Measurements from ENCODE around the gene SLC9A5.

Gene SLC9A5

GRCh38 chr16:67238278-67238575, 10.6 kb upstream of the SLC9A5 start:
- no peak for DNase-seq (ENCODE audit: extremely low read depth in 1 of 2, low read depth in 1 of 2)

- DNase-seq (ENCODE audit: extremely low read depth in 1 of 2, low read depth in 1 of 2): no peak
Observed at GRCh38 chr16:67238806-67239470, 9.8 kb upstream of the SLC9A5 start.

GRCh38 chr16:67240506-67240905, 8.3 kb upstream of the SLC9A5 start:
- DNase-seq (ENCODE audit: extremely low read depth in 1 of 2, low read depth in 1 of 2): no peak

GRCh38 chr16:67241008-67241900, 7.5 kb upstream of the SLC9A5 start:
- no peak for DNase-seq (ENCODE audit: extremely low read depth in 1 of 2, low read depth in 1 of 2)

- no peak for DNase-seq (ENCODE audit: extremely low read depth in 1 of 2, low read depth in 1 of 2)
Observed at GRCh38 chr16:67242138-67242730, 6.5 kb upstream of the SLC9A5 start.

GRCh38 chr16:67243481-67243880, 5.3 kb upstream of the SLC9A5 start:
- DNase-seq (ENCODE audit: extremely low read depth in 1 of 2, low read depth in 1 of 2): no peak

- DNase-seq (ENCODE audit: extremely low read depth in 1 of 2, low read depth in 1 of 2): peak; percentile 70 to 90
Observed at GRCh38 chr16:67244387-67245185, 4.2 kb upstream of the SLC9A5 start.

GRCh38 chr16:67245186-67245585, 3.6 kb upstream of the SLC9A5 start:
- DNase-seq (ENCODE audit: extremely low read depth in 1 of 2, low read depth in 1 of 2): no peak

GRCh38 chr16:67245674-67246080, 3.1 kb upstream of the SLC9A5 start:
- DNase-seq (ENCODE audit: extremely low read depth in 1 of 2, low read depth in 1 of 2): no peak

- peak; percentile 49 to 50 for DNase-seq (ENCODE audit: extremely low read depth in 1 of 2, low read depth in 1 of 2)
Observed at GRCh38 chr16:67246081-67246755, 2.6 kb upstream of the SLC9A5 start.

- DNase-seq (ENCODE audit: extremely low read depth in 1 of 2, low read depth in 1 of 2): no peak
Observed at GRCh38 chr16:67246756-67247191, 2.0 kb upstream of the SLC9A5 start.

GRCh38 chr16:67247192-67248072, 1.3 kb upstream of the SLC9A5 start, which contains the start of gene FHOD1:
Gene FHOD1 (minus strand): TSS chr16:67247481. CDS start chr16:67247410, 71 bp downstream.
- peak; percentile 96 to 99 for DNase-seq (ENCODE audit: extremely low read depth in 1 of 2, low read depth in 1 of 2)

- DNase-seq (ENCODE audit: extremely low read depth in 1 of 2, low read depth in 1 of 2): no peak
Observed at GRCh38 chr16:67248073-67248400, 742 bp upstream of the SLC9A5 start.

GRCh38 chr16:67249178-67250044, 632 bp downstream of the SLC9A5 start:
- DNase-seq (ENCODE audit: extremely low read depth in 1 of 2, low read depth in 1 of 2): no peak

- no peak for DNase-seq (ENCODE audit: extremely low read depth in 1 of 2, low read depth in 1 of 2)
Observed at GRCh38 chr16:67250045-67250327, 1.2 kb downstream of the SLC9A5 start.

GRCh38 chr16:67252609-67253497, 4.1 kb downstream of the SLC9A5 start:
- no peak for DNase-seq (ENCODE audit: extremely low read depth in 1 of 2, low read depth in 1 of 2)

GRCh38 chr16:67254801-67255552, 6.2 kb downstream of the SLC9A5 start:
- no peak for DNase-seq (ENCODE audit: extremely low read depth in 1 of 2, low read depth in 1 of 2)
